GM21381 (cell line): ENCODE data around the gene FAM24B.

Experiments
- ATAC-seq: cut with Tn5 transposase; IDR thresholded peaks from one replicate; pipeline ENCODE4 v1.9.1; 2021; ENCODE audit warnings: mild to moderate bottlenecking, moderate library complexity; ENCODE audit not compliant: unreplicated experiment

FAM24B gene

GRCh38 chr10:122828716-122829255, 50.6 kb downstream of the FAM24B start:
- no peak for ATAC-seq

- no peak for ATAC-seq
Observed at GRCh38 chr10:122827302-122827701, 52.1 kb downstream of the FAM24B start.

DNA sequence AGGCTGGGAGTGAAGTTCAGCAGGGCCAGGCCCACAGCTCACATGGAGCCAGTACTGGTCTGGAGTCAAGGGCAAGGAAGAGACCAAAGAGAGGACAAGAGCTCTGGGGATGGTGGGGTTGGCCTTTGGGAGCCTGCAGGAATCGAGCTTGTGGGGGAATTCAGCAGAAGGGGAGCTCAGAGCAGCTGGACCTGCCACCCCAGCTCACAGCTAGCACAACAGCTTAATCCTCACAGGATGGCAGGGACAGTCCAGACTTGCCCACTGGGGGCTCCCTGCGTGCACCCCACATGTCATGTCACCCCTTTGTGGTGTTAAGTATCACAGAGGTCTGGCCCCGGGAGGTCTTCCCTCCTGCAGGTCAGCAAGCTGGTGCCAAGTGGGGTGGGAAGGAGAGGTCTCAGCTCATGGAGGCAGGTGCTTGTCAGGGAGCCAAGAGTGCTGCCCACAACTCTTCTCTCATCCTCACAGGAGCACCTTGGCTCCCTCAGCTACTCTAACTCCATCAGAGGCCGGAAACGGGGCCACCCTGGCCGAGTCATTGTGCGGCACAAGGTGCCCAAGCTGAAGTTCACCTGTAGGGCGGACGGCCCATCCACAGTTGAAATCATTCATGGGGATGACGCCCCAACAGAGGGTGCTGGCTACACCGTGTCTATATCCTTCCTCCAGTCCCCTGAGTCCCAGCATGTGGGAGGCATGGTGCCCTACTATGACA, 56.2 kb downstream of the FAM24B start:
- ATAC-seq = no peak

DNA sequence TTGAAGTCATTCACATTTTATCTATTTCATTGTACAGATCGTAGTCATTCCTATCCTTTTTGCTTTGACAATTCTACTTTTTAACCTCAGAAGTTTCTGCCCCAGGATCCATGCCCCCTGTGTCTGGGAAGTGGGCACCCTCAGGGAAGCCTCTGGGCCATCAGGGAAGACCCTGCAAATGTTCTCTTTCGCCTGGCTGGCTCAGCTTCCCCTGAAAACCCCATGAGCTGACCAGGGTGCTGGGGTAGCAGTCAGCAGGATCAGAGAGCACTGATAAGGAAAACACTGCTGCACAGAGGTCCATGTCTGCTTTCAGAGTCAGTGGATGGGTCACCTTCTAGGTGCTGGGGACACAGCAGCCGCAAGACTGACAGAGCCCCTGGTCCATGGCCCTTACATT, 57.6 kb downstream of the FAM24B start:
- ATAC-seq = no peak

GRCh38 chr10:122815458-122815857, 63.9 kb downstream of the FAM24B start:
- ATAC-seq = no peak

- no peak for ATAC-seq
Observed at GRCh38 chr10:122814493-122814892, 64.9 kb downstream of the FAM24B start.

DNA sequence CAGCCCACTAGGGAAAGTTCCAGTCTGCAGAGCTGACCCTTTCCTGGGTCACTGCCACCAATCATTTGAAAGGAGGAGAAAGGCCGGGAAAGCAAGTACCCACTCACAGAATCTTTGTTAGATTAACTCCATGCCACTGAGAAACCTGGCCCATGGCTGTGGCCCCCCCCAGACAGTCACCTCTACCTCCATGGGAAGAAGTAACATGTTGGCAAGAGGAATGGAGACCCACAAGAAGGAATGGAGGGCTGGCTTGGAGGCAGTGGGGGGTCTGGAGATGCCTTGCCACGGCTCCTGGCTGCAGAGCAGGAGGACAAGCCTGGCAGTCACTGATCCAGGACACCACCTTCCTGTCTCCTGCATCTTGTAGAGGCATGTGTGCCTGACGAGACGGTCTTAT, 66.6 kb downstream of the FAM24B start:
- no peak for ATAC-seq

DNA sequence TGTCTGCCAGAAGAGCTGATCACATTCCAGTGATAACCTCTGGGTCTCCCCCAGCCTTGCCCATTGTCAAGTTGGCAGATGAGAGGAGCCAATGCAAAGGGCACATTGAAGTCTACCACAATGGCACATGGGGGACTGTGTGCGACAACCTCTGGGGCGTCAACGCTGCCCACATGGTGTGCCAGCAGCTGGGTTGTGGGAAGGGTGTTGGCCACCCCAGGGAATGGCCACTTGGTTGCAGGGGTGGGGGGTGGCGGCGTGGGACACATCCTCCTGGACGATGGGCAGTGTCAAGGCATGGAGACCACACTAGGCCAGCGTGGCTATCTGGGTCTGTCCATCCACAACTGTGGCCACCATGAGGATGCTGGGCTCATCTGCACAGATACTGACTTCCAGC, 77.1 kb downstream of the FAM24B start:
- ATAC-seq = no peak
